ENCODE measurements around the gene NOXA1.
"Not testable (repeated sequence)": the region's sequence is repeated elsewhere in the genome, so short reads cannot be mapped to it uniquely, and the experiment has no call there.

Gene NOXA1

GRCh38 chr9:137448602-137448962 is 25.4 kb downstream of the NOXA1 start:
- no peak for TF ChIP-seq CTCF (IDR thresholded peaks at IDR 0.05; ENCODE audit: low read depth, low read length)
- H3K4me3 ChIP-seq (ENCODE audit: low read depth, low read length): no peak overlapping the region

GRCh38 chr9:137449081-137449844 is 26.1 kb downstream of the NOXA1 start:
- H3K4me3 ChIP-seq (ENCODE audit: low read depth, low read length): no peak overlapping the region
- TF ChIP-seq CTCF (IDR thresholded peaks at IDR 0.05; ENCODE audit: low read depth, low read length): no peak

- H3K4me3 ChIP-seq (ENCODE audit: low read depth, low read length): no peak overlapping the region
- TF ChIP-seq CTCF (IDR thresholded peaks at IDR 0.05; ENCODE audit: low read depth, low read length): no peak
Observed at GRCh38 chr9:137449931-137450538, 26.8 kb downstream of the NOXA1 start.

GRCh38 chr9:137450539-137451222 is 27.5 kb downstream of the NOXA1 start:
- H3K4me3 ChIP-seq (ENCODE audit: low read depth, low read length): not testable (repeated sequence)

- H3K4me3 ChIP-seq (ENCODE audit: low read depth, low read length): not testable (repeated sequence)
Observed at GRCh38 chr9:137451264-137452005, 28.2 kb downstream of the NOXA1 start.

- H3K4me3 ChIP-seq (ENCODE audit: low read depth, low read length): no peak overlapping the region
- TF ChIP-seq CTCF (IDR thresholded peaks at IDR 0.05; ENCODE audit: low read depth, low read length): no peak
Observed at GRCh38 chr9:137452006-137452760, 29.0 kb downstream of the NOXA1 start.

- H3K4me3 ChIP-seq (ENCODE audit: low read depth, low read length): no peak overlapping the region
- no peak for TF ChIP-seq CTCF (IDR thresholded peaks at IDR 0.05; ENCODE audit: low read depth, low read length)
Observed at GRCh38 chr9:137452761-137453642, 29.8 kb downstream of the NOXA1 start.
